ENCODE measurements around the gene USP47.

- no peak for TF ChIP-seq EZH2 (IDR thresholded peaks at IDR 0.05)
- no peak for TF ChIP-seq CTCF (IDR thresholded peaks at IDR 0.05)
These were observed 57.6 kb downstream of the USP47 start for GRCh38 chr11:11899401-11899800.

Measured in neural progenitor cell (in vitro differentiated cells).